RWPE1 (cell line): ENCODE results near the gene DPF3.
A peak's percentile ranks its signal among the peaks of the same experiment; 100 is the strongest.

Experiments used
- CTCF ChIA-PET: fragments of 350-600 bp; sonication (Branson Sonifier 250); formaldehyde crosslinking; extraction: SDS; loops from one replicate; lab custom pipeline; 2021; lab: Yijun Ruan, JAX
- POLR2A ChIA-PET: fragments of 400-600 bp; formaldehyde crosslinking; extraction: SDS; loops from one replicate; lab custom pipeline; 2020; ENCODE audit warnings: antibody characterized with exemption; ENCODE audit not compliant: low non-redundant PET; lab: Yijun Ruan, JAX
- DNase-seq: peaks from one replicate; pipeline ENCODE4 v3.0.0; 2012; ENCODE audit warnings: low spot score
- H3K27ac ChIP-seq: fragments of 450-650 bp; 2 replicates; pipeline ENCODE4 v1.5.1; 2017
- CTCF ChIP-seq: fragments of 450-650 bp; conservative IDR thresholded peaks from 2 replicates; pipeline ENCODE4 v1.5.1; 2017; ENCODE audit warnings: low read depth, mild to moderate bottlenecking

Gene DPF3

GRCh38 chr14:72920008-72920407 lies 26.1 kb upstream of the DPF3 start:
- ChIA-PET CTCF (no interaction called here), POLR2A (no interaction called here)
- no peak for DNase-seq
- H3K27ac ChIP-seq: no peak overlapping the region
- no peak for TF ChIP-seq CTCF

DNA sequence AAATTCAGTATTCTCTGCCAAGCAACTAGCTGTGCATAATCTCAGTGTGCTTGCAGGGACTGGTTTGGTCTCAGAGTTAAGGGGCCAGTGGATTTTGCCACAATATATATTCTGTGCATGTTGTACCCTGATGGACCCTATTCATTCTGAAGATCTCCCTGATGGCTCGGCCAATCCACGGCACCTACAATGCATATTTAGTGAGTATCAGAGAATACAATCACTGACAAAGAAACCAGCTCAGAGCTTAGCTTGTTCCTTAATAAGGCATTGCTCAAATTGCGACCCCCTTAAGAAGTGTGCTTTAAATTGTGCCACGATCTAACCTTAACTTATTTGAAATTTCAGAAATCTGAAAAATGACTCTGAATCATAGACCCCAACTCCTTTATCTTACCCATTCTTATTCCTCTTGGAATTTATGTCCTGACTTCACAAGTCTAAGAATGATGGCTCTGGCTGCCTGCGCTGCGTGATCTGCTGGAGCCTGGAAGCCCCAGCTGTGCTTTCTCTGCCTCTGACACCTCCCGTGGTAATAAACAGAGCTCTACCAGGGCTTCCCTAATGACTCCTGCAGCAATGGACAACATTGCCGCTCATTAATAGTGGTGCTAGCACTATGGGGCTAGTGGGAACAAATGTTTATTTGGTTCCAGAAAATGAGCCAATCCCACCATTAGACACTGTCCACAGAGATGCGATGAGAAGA lies 23.3 kb upstream of the DPF3 start:
- CTCF ChIA-PET: interaction anchor here (0.6 to 1.0 kb wide), 3 partner anchors 12 to 404 kb away, joined by 3 read pairs; no protein-coding TSS in a partner anchor

GRCh38 chr14:72916174-72916573 lies 22.3 kb upstream of the DPF3 start:
- no peak for TF ChIP-seq CTCF
- H3K27ac ChIP-seq: no peak overlapping the region
- DNase-seq: no peak
- POLR2A ChIA-PET: no interaction called here
- CTCF ChIA-PET: no interaction called here

More for the DNA sequence above, 23.3 kb upstream of the DPF3 start:
- TF ChIP-seq CTCF: no peak
- DNase-seq: no peak
- POLR2A ChIA-PET: no interaction called here
- no peak overlapping the region for H3K27ac ChIP-seq

DNA sequence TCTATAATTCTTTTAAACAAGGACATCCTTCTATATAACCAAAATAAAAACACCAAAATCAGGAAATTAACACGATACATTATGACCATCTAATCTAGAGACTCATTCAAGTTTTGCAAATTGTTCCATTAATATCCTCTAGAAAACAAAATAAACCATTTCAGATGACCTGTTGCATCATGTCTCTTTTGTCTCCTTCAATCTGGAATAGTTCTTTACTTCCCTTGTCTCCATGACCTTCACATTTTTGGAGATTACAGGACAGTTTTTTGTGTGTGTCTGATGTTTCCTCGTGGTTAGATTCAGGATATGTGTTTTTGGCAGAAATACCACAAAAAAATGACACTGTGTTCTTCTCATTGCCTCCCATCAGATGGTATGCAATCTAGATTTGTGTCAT lies 19.9 kb upstream of the DPF3 start:
- TF ChIP-seq CTCF: no peak
- CTCF ChIA-PET: interaction anchor here (0.6 to 1.0 kb wide), 2 partner anchors 9 to 10 kb away, joined by 3 to 4 read pairs; no protein-coding TSS in a partner anchor
- POLR2A ChIA-PET: no interaction called here

DNA sequence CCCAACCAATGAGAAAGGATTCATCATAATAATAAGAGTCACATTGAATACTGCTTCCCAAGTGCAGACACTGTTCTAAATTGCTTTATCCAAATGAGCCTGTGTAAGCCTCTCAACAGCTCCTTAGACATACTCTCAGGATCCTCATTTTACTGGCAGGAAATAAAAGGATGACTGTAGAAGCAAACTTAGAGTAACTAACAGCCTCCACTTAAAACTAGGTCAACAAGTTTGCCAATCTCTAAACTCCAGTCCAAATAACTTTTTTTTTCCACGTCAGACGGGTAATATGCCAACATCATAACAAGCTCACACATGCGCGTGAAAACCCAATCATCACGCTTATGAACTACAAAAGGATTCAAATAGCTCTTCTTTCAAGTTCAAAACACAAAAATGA lies 15.3 kb upstream of the DPF3 start:
- ChIA-PET POLR2A (no interaction called here), CTCF (interaction anchor here (0.9 to 1.0 kb wide), 3 partner anchors 29 to 395 kb away, joined by 3 to 12 read pairs (median 3); no protein-coding TSS in a partner anchor)
- no peak overlapping the region for H3K27ac ChIP-seq
- TF ChIP-seq CTCF: no peak
- DNase-seq: no peak

More for the DNA sequence above, 19.9 kb upstream of the DPF3 start:
- no peak overlapping the region for H3K27ac ChIP-seq
- DNase-seq: no peak

DNA sequence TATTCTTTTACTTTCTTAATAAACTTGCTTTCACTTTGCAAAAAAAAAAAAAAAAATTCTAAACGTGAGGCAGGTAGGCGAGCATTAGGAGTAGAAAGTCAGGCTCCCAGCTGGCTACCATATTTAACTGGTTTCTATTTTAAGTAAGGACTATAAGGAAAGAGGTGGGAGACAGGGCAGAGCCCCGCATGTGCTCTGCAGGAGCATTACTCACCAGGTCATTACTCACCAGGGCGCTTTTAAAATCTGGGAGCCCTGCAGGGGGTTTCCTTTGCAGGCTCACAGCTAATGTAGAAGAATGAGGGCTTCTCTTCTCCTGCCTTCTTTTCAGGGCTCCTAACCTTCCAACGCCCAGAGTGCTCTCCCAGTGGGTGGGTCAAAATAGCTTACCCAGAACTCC lies 14.0 kb upstream of the DPF3 start:
- CTCF ChIA-PET: no interaction called here

More for the DNA sequence above, 14.0 kb upstream of the DPF3 start:
- no peak for TF ChIP-seq CTCF
- peak; percentile 56 for DNase-seq
- POLR2A ChIA-PET: no interaction called here
- no peak overlapping the region for H3K27ac ChIP-seq
